DND-41 (cell line): ENCODE data around the gene EFNB3.

Experiments
- ATAC-seq: fragments of 200-7000 bp; cut with Tn5 transposase; 3 replicates; pipeline ENCODE4 v1.9.1; 2021; ENCODE audit warnings: low read depth; ENCODE audit not compliant: insufficient read depth
- DNase-seq: peaks from one replicate; pipeline ENCODE4 v3.0.0-alpha.2; 2020
- H2AFZ ChIP-seq: 2 replicates; pipeline ENCODE4 v1.6.0; 2012; ENCODE audit warnings: low read depth, low read length
- H3K27ac ChIP-seq: 2 replicates; pipeline ENCODE4 v1.5.1; 2012; ENCODE audit warnings: low read length, inconsistent platforms
- H3K27me3 ChIP-seq: fragments of 200-600 bp; sonication (generic); 2 replicates; pipeline ENCODE4 v1.6.0; 2012; ENCODE audit warnings: low read length, mild to moderate bottlenecking, inconsistent platforms; ENCODE audit not compliant: insufficient read depth, poor library complexity
- H3K36me3 ChIP-seq: 2 replicates; pipeline ENCODE4 v1.5.1; 2012; ENCODE audit warnings: low read length, inconsistent platforms; ENCODE audit not compliant: insufficient read depth
- H3K4me1 ChIP-seq: 2 replicates; pipeline ENCODE4 v1.5.1; 2012; ENCODE audit warnings: mild to moderate bottlenecking, low read length; ENCODE audit not compliant: insufficient read depth
- H3K4me2 ChIP-seq: 2 replicates; pipeline ENCODE4 v1.6.0; 2012; ENCODE audit warnings: mild to moderate bottlenecking, moderate library complexity, low read length, inconsistent platforms; ENCODE audit not compliant: insufficient read depth
- H3K4me3 ChIP-seq, 2 experiments: fragments of 200-600 bp in 1 of 2; shearing (Covaris generic) in 1 of 2; 2 replicates each; pipeline ENCODE4 v1.5.1; 2012 to 2016; ENCODE audit warnings: inconsistent platforms in 2 of 2, low read length in 2 of 2, mild to moderate bottlenecking in 2 of 2, low read depth in 1 of 2, moderate library complexity in 1 of 2
- H3K79me2 ChIP-seq: 2 replicates; pipeline ENCODE4 v1.6.0; 2012; ENCODE audit warnings: low read length, inconsistent platforms; ENCODE audit not compliant: insufficient read depth
- H3K9ac ChIP-seq: 2 replicates; pipeline ENCODE4 v1.6.0; 2012; ENCODE audit warnings: low read depth, mild to moderate bottlenecking, inconsistent platforms, low read length, moderate library complexity
- H3K9me3 ChIP-seq: 2 replicates; pipeline ENCODE4 v1.5.1; 2012; ENCODE audit warnings: low read length, moderate library complexity, mild to moderate bottlenecking, inconsistent platforms; ENCODE audit not compliant: insufficient read depth, severe bottlenecking
- H4K20me1 ChIP-seq: 2 replicates; pipeline ENCODE4 v1.6.0; 2012; ENCODE audit warnings: low read length; ENCODE audit not compliant: insufficient read depth
- EZH2 ChIP-seq: IDR thresholded peaks from 3 replicates; pipeline ENCODE4 v1.6.1; 2012; ENCODE audit warnings: borderline replicate concordance, low read depth, mild to moderate bottlenecking, moderate library complexity, low read length, inconsistent platforms; ENCODE audit not compliant: severe bottlenecking
- TF ChIP-seq, protein P1 (sequence below): IDR thresholded peaks from 2 replicates; pipeline ENCODE4 v1.5.1; 2012; ENCODE audit warnings: borderline replicate concordance, low read length, moderate library complexity, mild to moderate bottlenecking; ENCODE audit not compliant: poor library complexity, severe bottlenecking; ENCODE audit errors: extremely low read depth

Gene EFNB3

GRCh38 chr17:7667656-7668406 is 37.2 kb upstream of the EFNB3 start:
- H3K4me2 ChIP-seq, result no peak overlapping the region
- H3K9me3 ChIP-seq, result no peaks in the 10 kb centered on the region
- H3K4me3 ChIP-seq, result no peak overlapping the region
- H3K9ac ChIP-seq, result no peak overlapping the region
- no peaks in the 10 kb centered on the region for H3K27me3 ChIP-seq
- H4K20me1 ChIP-seq, result 0 out of 2 replicates have a peak, but pooled peaks cover 3% of the 10 kb centered on the region
- DNase-seq (no peak), ATAC-seq (peak; percentile 49; the same call in 2 of the 3 replicates)
- no peaks in the 10 kb centered on the region for H3K79me2 ChIP-seq
- no peak overlapping the region for H2AFZ ChIP-seq
- no peaks in the 10 kb centered on the region for H3K4me1 ChIP-seq
- peaks cover 60% of the 10 kb centered on the region for H3K36me3 ChIP-seq
- TF ChIP-seq, protein P1, sequence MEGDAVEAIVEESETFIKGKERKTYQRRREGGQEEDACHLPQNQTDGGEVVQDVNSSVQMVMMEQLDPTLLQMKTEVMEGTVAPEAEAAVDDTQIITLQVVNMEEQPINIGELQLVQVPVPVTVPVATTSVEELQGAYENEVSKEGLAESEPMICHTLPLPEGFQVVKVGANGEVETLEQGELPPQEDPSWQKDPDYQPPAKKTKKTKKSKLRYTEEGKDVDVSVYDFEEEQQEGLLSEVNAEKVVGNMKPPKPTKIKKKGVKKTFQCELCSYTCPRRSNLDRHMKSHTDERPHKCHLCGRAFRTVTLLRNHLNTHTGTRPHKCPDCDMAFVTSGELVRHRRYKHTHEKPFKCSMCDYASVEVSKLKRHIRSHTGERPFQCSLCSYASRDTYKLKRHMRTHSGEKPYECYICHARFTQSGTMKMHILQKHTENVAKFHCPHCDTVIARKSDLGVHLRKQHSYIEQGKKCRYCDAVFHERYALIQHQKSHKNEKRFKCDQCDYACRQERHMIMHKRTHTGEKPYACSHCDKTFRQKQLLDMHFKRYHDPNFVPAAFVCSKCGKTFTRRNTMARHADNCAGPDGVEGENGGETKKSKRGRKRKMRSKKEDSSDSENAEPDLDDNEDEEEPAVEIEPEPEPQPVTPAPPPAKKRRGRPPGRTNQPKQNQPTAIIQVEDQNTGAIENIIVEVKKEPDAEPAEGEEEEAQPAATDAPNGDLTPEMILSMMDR, result no peak
- no peak for TF ChIP-seq EZH2
- H3K27ac ChIP-seq, result no peak overlapping the region

GRCh38 chr17:7668482-7668881 is 36.5 kb upstream of the EFNB3 start:
- Histone ChIP-seq H3K27ac (no peak overlapping the region), H3K36me3 (peaks cover 67% of the 10 kb centered on the region), H3K79me2 (no peaks in the 10 kb centered on the region), H3K4me1 (no peaks in the 10 kb centered on the region), H3K4me2 (no peak overlapping the region), H3K9ac (no peak overlapping the region), H2AFZ (no peak overlapping the region), H3K27me3 (no peaks in the 10 kb centered on the region), H3K9me3 (peaks cover under 1% of the 10 kb centered on the region), H4K20me1 (0 out of 2 replicates have a peak, but pooled peaks cover 3% of the 10 kb centered on the region), H3K4me3 (no peak overlapping the region)
- TF ChIP-seq EZH2, result no peak
- TF ChIP-seq, protein P1, result no peak
- no peak for ATAC-seq
- DNase-seq, result no peak

DNA sequence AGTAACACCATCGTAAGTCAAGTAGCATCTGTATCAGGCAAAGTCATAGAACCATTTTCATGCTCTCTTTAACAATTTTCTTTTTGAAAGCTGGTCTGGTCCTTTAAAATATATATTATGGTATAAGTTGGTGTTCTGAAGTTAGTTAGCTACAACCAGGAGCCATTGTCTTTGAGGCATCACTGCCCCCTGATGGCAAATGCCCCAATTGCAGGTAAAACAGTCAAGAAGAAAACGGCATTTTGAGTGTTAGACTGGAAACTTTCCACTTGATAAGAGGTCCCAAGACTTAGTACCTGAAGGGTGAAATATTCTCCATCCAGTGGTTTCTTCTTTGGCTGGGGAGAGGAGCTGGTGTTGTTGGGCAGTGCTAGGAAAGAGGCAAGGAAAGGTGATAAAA is 31.8 kb upstream of the EFNB3 start:
- no peak; the same call in 2 of the 3 replicates for ATAC-seq
- peak; percentile 55 for DNase-seq
- Histone ChIP-seq H3K9ac (no peak overlapping the region), H3K27me3 (no peaks in the 10 kb centered on the region), H3K9me3 (peaks cover 7% of the 10 kb centered on the region), H3K4me3 (no peak overlapping the region), H2AFZ (no peak overlapping the region), H3K4me2 (no peak overlapping the region), H3K4me1 (no peaks in the 10 kb centered on the region), H4K20me1 (peaks cover 21% of the 10 kb centered on the region; the same call in 1 of the 2 replicates), H3K27ac (no peak overlapping the region), H3K36me3 (peaks cover 94% of the 10 kb centered on the region), H3K79me2 (peaks cover 17% of the 10 kb centered on the region)
- TF ChIP-seq, protein P1, result peak; percentile 75
- no peak for TF ChIP-seq EZH2
